Measurements from ENCODE around the gene HTR2A. TPM values are rescaled to one million over a fixed set of nuclear protein-coding genes. Genes with fewer than 3 reads are reported as not detected.

The HTR2A gene
- total and polyA plus RNA-seq, 5 experiments from 2014 or later, result not detected

GRCh38 chr13:46899801-46900200 is 2.9 kb upstream of the HTR2A start:
- Mint-ChIP-seq H3K36me3 (no peaks in the 10 kb centered on the region), H3K4me1 (peaks cover 3 to 16% (median 10%) of the 10 kb centered on the region in 4 donors), H3K27ac (no peak overlapping the region), H3K9me3 (no peaks in the 10 kb centered on the region), H3K4me3 (no peak overlapping the region), H3K27me3 (peaks cover 14 to 29% (median 18%) of the 10 kb centered on the region in 5 donors)
- ATAC-seq, result no peak
- DNase-seq, result no peak
- POLR2A ChIA-PET, result no interaction called here

- no peak for DNase-seq
- POLR2A ChIA-PET, result no interaction called here
Observed at GRCh38 chr13:46895381-46895780, 1.5 kb downstream of the HTR2A start.

GRCh38 chr13:46894568-46894967 is 2.3 kb downstream of the HTR2A start:
- H3K27ac Mint-ChIP-seq, result no peak overlapping the region
- H3K27me3 Mint-ChIP-seq, result peaks cover 39 to 57% (median 42%) of the 10 kb centered on the region in 5 donors
- peaks cover 7 to 26% (median 22%) of the 10 kb centered on the region in 4 donors for H3K4me1 Mint-ChIP-seq
- ATAC-seq (peak in 1 of 2 donors; percentile 8), DNase-seq (no peak)
- H3K9me3 Mint-ChIP-seq, result no peaks in the 10 kb centered on the region
- H3K36me3 Mint-ChIP-seq, result no peaks in the 10 kb centered on the region
- POLR2A ChIA-PET, result no interaction called here
- peak overlapping the region; percentile 43 to 83 (median 72) for H3K4me3 Mint-ChIP-seq

More at GRCh38 chr13:46895381-46895780, 1.5 kb downstream of the HTR2A start:
- Mint-ChIP-seq H3K9me3 (no peaks in the 10 kb centered on the region), H3K36me3 (no peaks in the 10 kb centered on the region), H3K27me3 (peaks cover 35 to 49% (median 37%) of the 10 kb centered on the region in 5 donors), H3K4me3 (no peak overlapping the region), H3K27ac (no peak overlapping the region), H3K4me1 (peaks cover 7 to 26% (median 22%) of the 10 kb centered on the region in 4 donors)
- no peak for ATAC-seq

- Mint-ChIP-seq H3K4me3 (peak overlapping the region; percentile 68 to 83 (median 76)), H3K9me3 (no peaks in the 10 kb centered on the region), H3K27ac (peak overlapping the region in 1 of 10 donors; percentile 22), H3K27me3 (peaks cover 39 to 62% (median 44%) of the 10 kb centered on the region in 5 donors), H3K4me1 (peaks cover 7 to 26% (median 22%) of the 10 kb centered on the region in 4 donors), H3K36me3 (no peaks in the 10 kb centered on the region)
- DNase-seq, result peak; percentile 38 to 77 (median 66)
- POLR2A ChIA-PET, result no interaction called here
- ATAC-seq, result peak; percentile 81 to 93
Observed at GRCh38 chr13:46893798-46894560, 2.9 kb downstream of the HTR2A start.

- DNase-seq (no peak), ATAC-seq (no peak)
- Mint-ChIP-seq H3K9me3 (peaks cover 0 to under 1% (median 0%) of the 10 kb centered on the region in 9 donors), H3K27me3 (peaks cover 39 to 63% (median 47%) of the 10 kb centered on the region in 5 donors), H3K27ac (no peak overlapping the region), H3K4me3 (peak overlapping the region in 9 of 10 donors; percentile 68 to 83 (median 77)), H3K4me1 (peaks cover 7 to 26% (median 22%) of the 10 kb centered on the region in 4 donors), H3K36me3 (no peaks in the 10 kb centered on the region)
- POLR2A ChIA-PET, result no interaction called here
Observed at GRCh38 chr13:46893221-46893740, 3.6 kb downstream of the HTR2A start.

- Mint-ChIP-seq H3K4me1 (no peaks in the 10 kb centered on the region), H3K36me3 (peaks cover 0 to 11% (median 0%) of the 10 kb centered on the region in 3 donors), H3K27ac (no peak overlapping the region), H3K4me3 (peak overlapping the region in 1 of 10 donors; percentile 2), H3K27me3 (peaks cover 22 to 48% (median 41%) of the 10 kb centered on the region in 5 donors), H3K9me3 (peaks cover 0 to 12% (median 6%) of the 10 kb centered on the region in 9 donors)
- DNase-seq (no peak), ATAC-seq (no peak)
- POLR2A ChIA-PET, result no interaction called here
Observed at GRCh38 chr13:46885018-46885417, 11.8 kb downstream of the HTR2A start.

- Mint-ChIP-seq H3K27ac (no peak overlapping the region), H3K9me3 (peaks cover 0 to 12% (median 6%) of the 10 kb centered on the region in 9 donors), H3K4me3 (no peak overlapping the region), H3K27me3 (peaks cover 21 to 46% (median 36%) of the 10 kb centered on the region in 5 donors), H3K36me3 (peaks cover 0 to 11% (median 0%) of the 10 kb centered on the region in 3 donors), H3K4me1 (no peaks in the 10 kb centered on the region)
- DNase-seq, result no peak
- POLR2A ChIA-PET, result no interaction called here
- ATAC-seq, result no peak
Observed at GRCh38 chr13:46884531-46884930, 12.3 kb downstream of the HTR2A start.

GRCh38 chr13:46881621-46882020 is 15.2 kb downstream of the HTR2A start:
- peaks cover 0 to 4% (median 0%) of the 10 kb centered on the region in 9 donors for H3K9me3 Mint-ChIP-seq
- ATAC-seq (no peak), DNase-seq (no peak)
- H3K4me1 Mint-ChIP-seq, result no peaks in the 10 kb centered on the region
- H3K36me3 Mint-ChIP-seq, result peaks cover 0 to 4% (median 0%) of the 10 kb centered on the region in 3 donors
- peaks cover 20 to 48% (median 39%) of the 10 kb centered on the region in 5 donors for H3K27me3 Mint-ChIP-seq
- POLR2A ChIA-PET, result no interaction called here
- H3K4me3 Mint-ChIP-seq, result no peak overlapping the region
- H3K27ac Mint-ChIP-seq, result no peak overlapping the region

- H3K36me3 Mint-ChIP-seq, result no peaks in the 10 kb centered on the region
- H3K27me3 Mint-ChIP-seq, result peaks cover 5 to 21% (median 19%) of the 10 kb centered on the region in 5 donors
- ATAC-seq, result no peak
- H3K9me3 Mint-ChIP-seq, result no peaks in the 10 kb centered on the region
- H3K4me1 Mint-ChIP-seq, result no peaks in the 10 kb centered on the region
- no peak overlapping the region for H3K27ac Mint-ChIP-seq
- H3K4me3 Mint-ChIP-seq, result no peak overlapping the region
- no peak for DNase-seq
- POLR2A ChIA-PET, result no interaction called here
Observed at GRCh38 chr13:46874006-46874405, 22.8 kb downstream of the HTR2A start.

GRCh38 chr13:46871557-46871956 is 25.3 kb downstream of the HTR2A start:
- no peaks in the 10 kb centered on the region for H3K4me1 Mint-ChIP-seq
- no peak overlapping the region for H3K27ac Mint-ChIP-seq
- no peaks in the 10 kb centered on the region for H3K9me3 Mint-ChIP-seq
- POLR2A ChIA-PET, result no interaction called here
- no peak for ATAC-seq
- DNase-seq, result no peak
- peaks cover 0 to 12% (median 8%) of the 10 kb centered on the region in 5 donors for H3K27me3 Mint-ChIP-seq
- H3K36me3 Mint-ChIP-seq, result no peaks in the 10 kb centered on the region
- H3K4me3 Mint-ChIP-seq, result no peak overlapping the region

- Mint-ChIP-seq H3K27ac (no peak overlapping the region), H3K9me3 (no peaks in the 10 kb centered on the region), H3K4me3 (no peak overlapping the region), H3K36me3 (no peaks in the 10 kb centered on the region), H3K4me1 (peaks cover 0 to 4% (median 0%) of the 10 kb centered on the region in 4 donors), H3K27me3 (peaks cover 0 to 6% (median 4%) of the 10 kb centered on the region in 5 donors)
- POLR2A ChIA-PET, result no interaction called here
- no peak for ATAC-seq
- DNase-seq, result no peak
Observed at GRCh38 chr13:46868091-46868490, 28.8 kb downstream of the HTR2A start.

GRCh38 chr13:46866150-46866549 is 30.7 kb downstream of the HTR2A start:
- DNase-seq (no peak), ATAC-seq (peak in 1 of 2 donors; percentile 32)
- H3K27me3 Mint-ChIP-seq, result peaks cover 0 to 3% (median 2%) of the 10 kb centered on the region in 5 donors
- H3K4me1 Mint-ChIP-seq, result peaks cover 0 to 4% (median 0%) of the 10 kb centered on the region in 4 donors
- no peaks in the 10 kb centered on the region for H3K9me3 Mint-ChIP-seq
- POLR2A ChIA-PET, result no interaction called here
- no peak overlapping the region for H3K4me3 Mint-ChIP-seq
- no peaks in the 10 kb centered on the region for H3K36me3 Mint-ChIP-seq
- no peak overlapping the region for H3K27ac Mint-ChIP-seq

- peaks cover 0 to 4% (median 0%) of the 10 kb centered on the region in 4 donors for H3K4me1 Mint-ChIP-seq
- POLR2A ChIA-PET, result no interaction called here
- H3K4me3 Mint-ChIP-seq, result no peak overlapping the region
- no peak for ATAC-seq
- no peaks in the 10 kb centered on the region for H3K36me3 Mint-ChIP-seq
- no peaks in the 10 kb centered on the region for H3K9me3 Mint-ChIP-seq
- DNase-seq, result no peak
- H3K27ac Mint-ChIP-seq, result no peak overlapping the region
- peaks cover 0 to 3% (median 3%) of the 10 kb centered on the region in 5 donors for H3K27me3 Mint-ChIP-seq
Observed at GRCh38 chr13:46864941-46865340, 31.9 kb downstream of the HTR2A start.
